HG02884 (cell line): ENCODE data around the gene LYZL4.

Experiments used
- ATAC-seq: cut with Tn5 transposase; IDR thresholded peaks from one replicate; pipeline ENCODE4 v1.9.1; 2021; ENCODE audit warnings: mild to moderate bottlenecking, moderate library complexity; ENCODE audit not compliant: unreplicated experiment

Gene LYZL4

GRCh38 chr3:42410370-42411131 lies at the start of gene LYZL4:
Gene LYZL4, minus strand, starts transcription at chr3:42410610. Its CDS starts 3,359 bp downstream, at chr3:42407251.
- no peak for ATAC-seq

GRCh38 chr3:42459151-42459550 lies 48.7 kb upstream of the LYZL4 start:
- no peak for ATAC-seq

GRCh38 chr3:42456211-42456610 lies 45.8 kb upstream of the LYZL4 start:
- ATAC-seq: no peak

- ATAC-seq: no peak
These were observed 41.3 kb upstream of the LYZL4 start for GRCh38 chr3:42451546-42452230.

GRCh38 chr3:42451116-42451515 lies 40.7 kb upstream of the LYZL4 start:
- ATAC-seq: no peak

GRCh38 chr3:42450567-42450966 lies 40.2 kb upstream of the LYZL4 start:
- no peak for ATAC-seq

GRCh38 chr3:42447481-42447880 lies 37.1 kb upstream of the LYZL4 start:
- ATAC-seq: no peak

GRCh38 chr3:42446111-42447050 lies 36.0 kb upstream of the LYZL4 start:
- no peak for ATAC-seq

GRCh38 chr3:42443819-42444436 lies 33.5 kb upstream of the LYZL4 start:
- peak; percentile 85 for ATAC-seq

- ATAC-seq: no peak
These were observed 32.9 kb upstream of the LYZL4 start for GRCh38 chr3:42443292-42443691.

GRCh38 chr3:42442640-42443039 lies 32.2 kb upstream of the LYZL4 start:
- ATAC-seq: no peak

- ATAC-seq: no peak
These were observed 31.4 kb upstream of the LYZL4 start for GRCh38 chr3:42441791-42442190.

GRCh38 chr3:42440924-42441323 lies 30.5 kb upstream of the LYZL4 start:
- no peak for ATAC-seq

GRCh38 chr3:42439261-42440115 lies 29.1 kb upstream of the LYZL4 start:
- no peak for ATAC-seq

GRCh38 chr3:42438758-42439157 lies 28.3 kb upstream of the LYZL4 start:
- no peak for ATAC-seq

- ATAC-seq: no peak
These were observed 27.8 kb upstream of the LYZL4 start for GRCh38 chr3:42438193-42438592.

- no peak for ATAC-seq
These were observed 24.5 kb upstream of the LYZL4 start for GRCh38 chr3:42434777-42435380.

- ATAC-seq: no peak
These were observed 22.1 kb upstream of the LYZL4 start for GRCh38 chr3:42432485-42432884.

- no peak for ATAC-seq
These were observed 20.5 kb upstream of the LYZL4 start for GRCh38 chr3:42430781-42431532.
